Stomach (tissue), 9 donors: ENCODE measurements around the gene LYVE1. TPM values are rescaled to one million over a fixed set of nuclear protein-coding genes. Genes with fewer than 3 reads are reported as not detected.
A peak's percentile ranks its signal among the peaks of the same experiment; 100 is the strongest.

Experiments
- DNase-seq, 2 donors: peaks; one replicate each; pipeline versions ENCODE4 v3.0.0 to v3.0.0-alpha.2; 2013 to 2019
- H3K27ac ChIP-seq, 5 donors: fragments of 200-600 bp in 4 of 5; sonication (generic) in 4 of 5; one replicate each; pipeline ENCODE4 v1.5.1; 2013 to 2019; ENCODE audit warnings: mild to moderate bottlenecking in 1 of 5, moderate library complexity in 1 of 5
- H3K27me3 ChIP-seq, 3 donors: fragments of 200-600 bp; sonication (generic); one replicate each; pipeline ENCODE4 v1.5.1; 2017 to 2019; ENCODE audit warnings: mixed run types in 1 of 3
- H3K36me3 ChIP-seq, 4 donors: fragments of 200-600 bp; sonication (generic); 1 replicate in 3 of 4; 2 replicates in 1 of 4; pipeline ENCODE4 v1.5.1; 2016 to 2019
- H3K4me1 ChIP-seq, 4 donors: fragments of 200-600 bp; sonication (generic); one replicate each; pipeline ENCODE4 v1.5.1; 2016 to 2019
- H3K4me3 ChIP-seq, 4 donors: fragments of 200-600 bp; sonication (generic) in 3 of 4; one replicate each; pipeline ENCODE4 v1.5.1; 2016 to 2019; ENCODE audit warnings: mild to moderate bottlenecking in 1 of 4
- H3K9me3 ChIP-seq, 4 donors: fragments of 200-600 bp; sonication (generic); one replicate each; pipeline ENCODE4 v1.5.1; 2016 to 2019
- EP300 ChIP-seq: sonication (generic); formaldehyde crosslinking; IDR thresholded peaks from one replicate; pipeline ENCODE4 v1.6.1; 2017; ENCODE audit warnings: antibody characterized with exemption
- POLR2A ChIP-seq, 4 donors: fragments of 450-650 bp; IDR thresholded peaks; one replicate each; pipeline ENCODE4 v1.6.1; 2016; ENCODE audit warnings: antibody characterized with exemption in 4 of 4, control low read depth in 2 of 4, mild to moderate bottlenecking in 1 of 4, moderate library complexity in 1 of 4
- POLR2AphosphoS5 ChIP-seq, 3 donors: sonication (generic); formaldehyde crosslinking; IDR thresholded peaks; one replicate each; pipeline ENCODE4 v1.6.1; 2016; ENCODE audit warnings: antibody characterized with exemption in 3 of 3
- WGBS, 5 donors: extraction: QIAGEN DNeasy Blood & Tissue Kit in 3 of 5; methylation state at CpG; one replicate each; pipeline versions ENCODE4 v1.1.5 to v1.1.7; 2013 to 2018; 5-methylcytosine and 5-hydroxymethylcytosine counted together
- intact Hi-C: fragments of 100-400 bp; cut with DNase I; formaldehyde crosslinking; loops from one replicate; pipeline ENCODE4 v1.15.1; 2023; ENCODE audit warnings: low total_unique reads
- polyA plus RNA-seq, 3 donors: library from polyadenylated mRNA; stranded (reverse); fragments of 200-250 nt; gene quantifications; one replicate each; pipeline ENCODE4 v1.2.3, GENCODE V29; 2013
- total RNA-seq, 5 donors: library from RNA; depleted of rRNA; stranded (reverse); fragments of >200 nt; gene quantifications; one replicate each; pipeline versions ENCODE4 v1.1.0 to v1.2.3, GENCODE V29; 2014 to 2016
- TF ChIP-seq, protein P1 (sequence below), 7 experiments: fragments of 450-650 bp in 4 of 7; fragments of 200-600 bp in 3 of 7; sonication (generic) in 3 of 7; IDR thresholded peaks; one replicate each; pipeline ENCODE4 v1.5.1; 2016 to 2019; ENCODE audit warnings: antibody characterized with exemption in 7 of 7, control low read depth in 2 of 7, mild to moderate bottlenecking in 1 of 7
- donor health status: healthy with polysubstance abuse.
- donor health status: Bipolar disorder and iron deficiency.
- donor health status: healthy.

LYVE1 gene
- total and polyA plus RNA-seq, 8 donors, result 5.2 to 149 (median 12.6) TPM

DNA sequence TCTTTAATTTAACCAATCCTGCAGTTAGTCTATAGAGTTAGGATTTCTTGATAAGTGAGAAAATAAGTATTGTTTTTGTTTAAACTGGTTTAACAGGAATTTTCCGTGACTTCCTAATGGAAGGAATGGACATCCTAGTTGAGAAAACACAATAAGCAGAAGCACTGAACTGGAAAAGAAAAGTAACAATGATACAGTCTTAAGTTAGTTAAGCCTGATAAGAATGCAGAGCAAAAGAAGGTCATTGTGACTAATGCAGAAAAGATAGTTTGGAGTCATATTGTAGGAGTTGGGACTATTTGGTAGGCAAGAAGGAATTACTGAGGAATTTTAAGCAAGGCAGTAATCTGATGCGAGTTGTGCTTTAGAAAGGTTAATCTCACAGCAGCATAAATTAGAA, 39.2 kb downstream of the LYVE1 start:
- DNase-seq, result no peak
- no peak for TF ChIP-seq POLR2AphosphoS5 (IDR thresholded peaks at IDR 0.05)
- TF ChIP-seq POLR2A (IDR thresholded peaks at IDR 0.05), result no peak
- TF ChIP-seq, protein P1, sequence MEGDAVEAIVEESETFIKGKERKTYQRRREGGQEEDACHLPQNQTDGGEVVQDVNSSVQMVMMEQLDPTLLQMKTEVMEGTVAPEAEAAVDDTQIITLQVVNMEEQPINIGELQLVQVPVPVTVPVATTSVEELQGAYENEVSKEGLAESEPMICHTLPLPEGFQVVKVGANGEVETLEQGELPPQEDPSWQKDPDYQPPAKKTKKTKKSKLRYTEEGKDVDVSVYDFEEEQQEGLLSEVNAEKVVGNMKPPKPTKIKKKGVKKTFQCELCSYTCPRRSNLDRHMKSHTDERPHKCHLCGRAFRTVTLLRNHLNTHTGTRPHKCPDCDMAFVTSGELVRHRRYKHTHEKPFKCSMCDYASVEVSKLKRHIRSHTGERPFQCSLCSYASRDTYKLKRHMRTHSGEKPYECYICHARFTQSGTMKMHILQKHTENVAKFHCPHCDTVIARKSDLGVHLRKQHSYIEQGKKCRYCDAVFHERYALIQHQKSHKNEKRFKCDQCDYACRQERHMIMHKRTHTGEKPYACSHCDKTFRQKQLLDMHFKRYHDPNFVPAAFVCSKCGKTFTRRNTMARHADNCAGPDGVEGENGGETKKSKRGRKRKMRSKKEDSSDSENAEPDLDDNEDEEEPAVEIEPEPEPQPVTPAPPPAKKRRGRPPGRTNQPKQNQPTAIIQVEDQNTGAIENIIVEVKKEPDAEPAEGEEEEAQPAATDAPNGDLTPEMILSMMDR (IDR thresholded peaks at IDR 0.05), result no peak
- TF ChIP-seq EP300, result no peak
- H3K36me3 ChIP-seq, result peaks cover 9 to 85% (median 83%) of the 10 kb centered on the region in 4 donors
- no peak overlapping the region for H3K4me3 ChIP-seq
- H3K9me3 ChIP-seq, result no peaks in the 10 kb centered on the region
- H3K27ac ChIP-seq, result no peak overlapping the region
- 73 to 78% (median 76%) methylated on average over 2 of the region's 2 CpGs for WGBS, 5 donors
- H3K4me1 ChIP-seq, result peaks cover 0 to 28% (median 6%) of the 10 kb centered on the region in 4 donors
- no peaks in the 10 kb centered on the region for H3K27me3 ChIP-seq
- intact Hi-C loops, result no loop called here

DNA sequence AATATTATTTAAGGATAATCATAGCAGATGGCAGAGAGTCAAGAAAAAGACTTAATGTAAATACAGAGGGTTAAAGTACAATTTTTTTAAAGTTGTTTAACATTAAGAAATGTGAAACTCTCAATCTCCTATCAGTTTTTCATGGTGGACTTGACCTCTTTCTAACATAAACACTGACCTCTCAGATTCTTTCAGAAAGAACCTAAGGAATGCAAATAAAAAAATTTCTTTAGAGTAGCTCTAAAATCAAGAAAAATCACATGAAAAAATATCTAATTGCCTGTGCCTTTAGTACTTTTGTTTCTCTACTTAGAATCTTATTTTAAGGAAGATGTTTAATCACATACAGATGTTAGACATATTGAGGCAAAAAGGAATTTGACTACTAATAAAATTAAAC, 40.3 kb downstream of the LYVE1 start:
- peaks cover 0 to 30% (median 6%) of the 10 kb centered on the region in 4 donors for H3K4me1 ChIP-seq
- H3K36me3 ChIP-seq, result peaks cover 9 to 85% (median 85%) of the 10 kb centered on the region in 4 donors
- peak overlapping the region in 1 of 5 donors; percentile 58 for H3K27ac ChIP-seq
- no peak for DNase-seq
- H3K4me3 ChIP-seq, result no peak overlapping the region
- no peak for TF ChIP-seq POLR2AphosphoS5 (IDR thresholded peaks at IDR 0.05)
- TF ChIP-seq POLR2A (IDR thresholded peaks at IDR 0.05), result no peak
- TF ChIP-seq EP300, result no peak
- TF ChIP-seq, protein P1 (IDR thresholded peaks at IDR 0.05), result no peak
- no peaks in the 10 kb centered on the region for H3K9me3 ChIP-seq
- H3K27me3 ChIP-seq, result no peaks in the 10 kb centered on the region
- intact Hi-C loops, result no loop called here

DNA sequence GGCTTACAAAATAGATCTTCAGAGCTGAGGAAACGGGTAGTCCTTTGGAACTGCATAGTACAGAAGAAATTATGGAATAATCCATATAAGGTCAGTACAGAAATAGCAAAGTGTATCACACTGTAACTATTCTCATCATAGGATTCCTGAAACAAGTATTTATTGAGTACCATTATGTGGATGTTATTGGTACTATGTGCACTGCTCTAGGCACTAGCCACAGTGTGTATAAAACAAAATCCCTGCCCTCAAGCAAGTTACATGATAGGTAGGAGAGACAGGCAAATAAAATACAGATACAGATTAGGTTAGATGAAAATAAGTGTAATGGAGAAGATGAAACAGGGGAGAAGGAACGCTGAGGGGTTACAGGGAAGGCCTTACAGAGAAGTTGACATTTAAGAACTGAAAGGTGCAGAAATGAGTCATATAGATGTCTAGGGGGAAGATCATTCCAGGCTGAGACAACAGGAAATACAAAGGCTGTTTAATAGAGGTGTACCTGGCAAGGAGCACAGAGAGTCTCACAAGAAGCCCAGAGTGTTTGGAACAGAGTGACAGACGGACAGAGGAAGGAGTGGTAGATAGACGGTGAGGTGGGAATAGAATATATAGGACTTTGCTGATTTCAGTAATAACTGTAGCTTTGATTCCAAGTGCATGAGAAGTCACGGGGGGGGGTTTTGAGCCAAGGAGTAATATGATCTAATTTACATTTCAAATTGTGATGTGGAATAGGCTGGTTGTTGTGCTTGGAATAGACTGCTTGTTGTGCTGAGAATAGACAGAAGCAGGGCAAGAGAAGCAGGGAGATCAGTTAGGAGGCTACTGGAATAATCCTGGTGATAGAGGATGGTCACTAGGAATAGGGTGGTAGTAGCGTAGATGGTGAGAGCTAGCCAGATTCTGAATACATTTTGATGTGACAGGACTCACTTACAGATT, 41.2 kb downstream of the LYVE1 start:
- Histone ChIP-seq H3K4me3 (no peak overlapping the region), H3K36me3 (peaks cover 4 to 86% (median 86%) of the 10 kb centered on the region in 4 donors), H3K9me3 (no peaks in the 10 kb centered on the region), H3K4me1 (peaks cover 0 to 38% (median 9%) of the 10 kb centered on the region in 4 donors), H3K27me3 (no peaks in the 10 kb centered on the region), H3K27ac (peak overlapping the region in 3 of 5 donors; percentile 22 to 67 (median 58))
- 58 to 69% (median 66%) methylated on average over 6 of the region's 6 CpGs for WGBS, 5 donors
- TF ChIP-seq, protein P1 (IDR thresholded peaks at IDR 0.05), result no peak
- TF ChIP-seq POLR2A (IDR thresholded peaks at IDR 0.05), result no peak
- no peak for TF ChIP-seq EP300
- no peak for TF ChIP-seq POLR2AphosphoS5 (IDR thresholded peaks at IDR 0.05)
- DNase-seq, result no peak
- intact Hi-C loops, result no loop called here

DNA sequence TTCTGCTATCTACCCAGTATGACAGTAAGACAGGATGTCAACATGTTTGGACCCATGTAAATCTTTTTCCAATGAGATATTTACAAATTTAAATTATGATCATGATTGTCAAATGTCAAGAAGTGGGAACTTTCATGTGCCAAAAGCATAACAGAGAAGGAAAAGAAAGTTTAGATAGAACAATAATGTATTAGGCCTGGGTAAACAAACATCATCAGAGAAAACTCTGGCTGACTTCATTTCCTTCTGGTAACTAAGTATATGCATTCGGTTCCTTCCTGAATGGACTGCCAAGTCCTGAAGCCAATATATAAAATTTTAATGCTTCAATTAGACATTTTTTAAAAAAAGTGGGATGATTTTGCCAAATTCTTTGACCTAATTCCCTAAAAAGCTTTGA, 44.0 kb downstream of the LYVE1 start:
- H3K9me3 ChIP-seq, result no peaks in the 10 kb centered on the region
- H3K27ac ChIP-seq, result no peak overlapping the region
- no peaks in the 10 kb centered on the region for H3K27me3 ChIP-seq
- peaks cover 0 to 49% (median 9%) of the 10 kb centered on the region in 4 donors for H3K4me1 ChIP-seq
- TF ChIP-seq POLR2A (IDR thresholded peaks at IDR 0.05) (no peak), POLR2AphosphoS5 (IDR thresholded peaks at IDR 0.05) (no peak), EP300 (no peak)
- TF ChIP-seq, protein P1 (IDR thresholded peaks at IDR 0.05), result no peak
- intact Hi-C loops, result no loop called here
- 26 to 42% (median 41%) methylated on average over 1 of the region's 1 CpG for WGBS, 5 donors
- peak in 1 of 2 donors; percentile 19 for DNase-seq
- H3K36me3 ChIP-seq, result peaks cover 14 to 90% (median 86%) of the 10 kb centered on the region in 4 donors
- no peak overlapping the region for H3K4me3 ChIP-seq
